K562 (cell line): ENCODE data around the gene HSDL2.

Experiments
- CEBPB ChIP-seq: fragments of 450-650 bp; IDR thresholded peaks from 2 replicates; pipeline ENCODE4 v1.6.1; 2016; ENCODE audit warnings: missing genetic modification characterization, missing compliant biosample characterization
- CTCF ChIP-seq, 3 experiments: IDR thresholded peaks in 2 of 3; conservative IDR thresholded peaks in 1 of 3; 2 replicates each; pipeline ENCODE4 v1.5.1; 2011 to 2012; ENCODE audit warnings: low read length in 3 of 3, mild to moderate bottlenecking in 3 of 3, control low read depth in 2 of 3, improper control_type of control experiment in 1 of 3, inconsistent platforms in 1 of 3, low read depth in 1 of 3, mixed read lengths in 1 of 3, moderate library complexity in 1 of 3; ENCODE audit not compliant: insufficient read depth in 2 of 3
- E2F1 ChIP-seq: sonication (generic); formaldehyde crosslinking; IDR thresholded peaks from 2 replicates; pipeline ENCODE4 v1.8.1; 2023; ENCODE audit warnings: mild to moderate bottlenecking, missing genetic modification reagents, moderate library complexity
- HDGF ChIP-seq: fragments of 450-650 bp; IDR thresholded peaks from 2 replicates; pipeline ENCODE4 v1.6.1; 2016
- POLR2AphosphoS5 ChIP-seq: IDR thresholded peaks from 2 replicates; pipeline ENCODE4 v1.6.1; 2011; ENCODE audit warnings: mild to moderate bottlenecking, low read depth, low read length, moderate library complexity; ENCODE audit not compliant: control insufficient read depth, insufficient read depth
- RAD51 ChIP-seq: fragments of 450-650 bp; IDR thresholded peaks from 2 replicates; pipeline ENCODE4 v1.7.1; 2016; ENCODE audit warnings: low read depth, mild to moderate bottlenecking, borderline replicate concordance
- RB1 ChIP-seq: fragments of 450-650 bp; IDR thresholded peaks from 2 replicates; pipeline ENCODE4 v1.6.1; 2017; ENCODE audit warnings: low read depth, mild to moderate bottlenecking
- SPI1 ChIP-seq: IDR thresholded peaks from 2 replicates; pipeline ENCODE4 v1.6.1; 2011; ENCODE audit warnings: low read depth, low read length, control low read depth, borderline replicate concordance
- TBP ChIP-seq: optimal IDR thresholded peaks from 2 replicates; pipeline ENCODE3; 2011; ENCODE audit warnings: low read depth, low read length, improper control_type of control experiment
- ZNF780A ChIP-seq: fragments of 250-450 bp; sonication (Bioruptor Pico); IDR thresholded peaks from 2 replicates; pipeline ENCODE4 v1.5.0; 2021; ENCODE audit warnings: mild to moderate bottlenecking

GRCh38 chr9:112354081-112354743 lies 25.7 kb upstream of the HSDL2 start:
- TF ChIP-seq CTCF (IDR thresholded peaks at IDR 0.05 in 2 of 3, conservative IDR thresholded peaks at IDR 0.05 in 1 of 3; ENCODE audit: insufficient read depth in 2 of 3, low read depth in 1 of 3, low read length in 3 of 3) (no peak), ZNF780A (no peak), CEBPB (tag) (no peak), POLR2AphosphoS5 (no peak), HDGF (no peak), E2F1 (CRISPR knock-in tag) (no peak), RAD51 (no peak), RB1 (no peak), SPI1 (no peak), TBP (no peak)
